ENCODE measurements around the gene CHMP1A.

CHMP1A gene

GRCh38 chr16:89621698-89622409, 35.7 kb downstream of the CHMP1A start:
- no peak for DNase-seq

GRCh38 chr16:89621136-89621697, 36.3 kb downstream of the CHMP1A start:
- no peak for DNase-seq

DNA sequence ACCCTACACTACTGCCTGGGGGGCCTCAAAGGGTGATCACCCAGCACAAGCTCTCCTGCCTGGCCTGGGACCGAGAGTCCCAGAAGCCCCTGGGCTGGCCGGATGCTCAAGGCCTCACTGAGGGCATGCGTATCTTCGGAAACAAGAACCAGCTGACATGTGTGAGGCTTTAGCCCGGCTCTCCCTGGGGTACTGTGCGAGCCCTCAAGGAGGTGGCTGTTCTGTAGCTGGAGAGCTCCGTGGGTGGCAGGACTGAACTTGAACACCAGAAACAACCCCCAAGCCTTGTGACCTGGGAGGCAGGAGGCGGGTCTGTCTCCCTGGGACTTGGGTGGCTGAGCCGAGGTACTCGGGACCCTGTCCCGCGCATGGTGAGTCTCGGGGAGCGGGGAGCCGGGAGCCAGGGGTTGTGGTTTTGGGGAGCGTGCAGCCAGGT, 37.1 kb downstream of the CHMP1A start:
- DNase-seq = no peak

DNA sequence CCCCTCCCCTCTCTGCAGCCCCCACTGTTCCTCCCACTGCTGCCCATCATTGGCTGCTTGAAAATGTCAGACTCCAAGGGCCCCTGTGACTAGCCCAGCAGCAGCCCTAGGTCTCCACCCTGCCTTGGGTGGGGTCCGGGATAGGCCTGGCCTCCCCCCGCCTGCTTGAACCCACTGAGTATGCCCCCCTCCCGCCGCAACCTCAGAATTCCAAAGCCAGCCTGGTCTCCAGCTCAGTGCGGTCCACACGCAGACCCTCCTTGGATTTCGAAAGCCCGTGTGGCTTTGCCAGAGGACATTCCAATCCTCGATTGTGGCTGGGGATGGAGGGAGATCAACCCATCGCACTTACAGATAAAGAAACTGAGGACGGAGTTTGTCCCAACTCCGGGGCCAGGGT, 37.7 kb downstream of the CHMP1A start:
- no peak for DNase-seq

DNA sequence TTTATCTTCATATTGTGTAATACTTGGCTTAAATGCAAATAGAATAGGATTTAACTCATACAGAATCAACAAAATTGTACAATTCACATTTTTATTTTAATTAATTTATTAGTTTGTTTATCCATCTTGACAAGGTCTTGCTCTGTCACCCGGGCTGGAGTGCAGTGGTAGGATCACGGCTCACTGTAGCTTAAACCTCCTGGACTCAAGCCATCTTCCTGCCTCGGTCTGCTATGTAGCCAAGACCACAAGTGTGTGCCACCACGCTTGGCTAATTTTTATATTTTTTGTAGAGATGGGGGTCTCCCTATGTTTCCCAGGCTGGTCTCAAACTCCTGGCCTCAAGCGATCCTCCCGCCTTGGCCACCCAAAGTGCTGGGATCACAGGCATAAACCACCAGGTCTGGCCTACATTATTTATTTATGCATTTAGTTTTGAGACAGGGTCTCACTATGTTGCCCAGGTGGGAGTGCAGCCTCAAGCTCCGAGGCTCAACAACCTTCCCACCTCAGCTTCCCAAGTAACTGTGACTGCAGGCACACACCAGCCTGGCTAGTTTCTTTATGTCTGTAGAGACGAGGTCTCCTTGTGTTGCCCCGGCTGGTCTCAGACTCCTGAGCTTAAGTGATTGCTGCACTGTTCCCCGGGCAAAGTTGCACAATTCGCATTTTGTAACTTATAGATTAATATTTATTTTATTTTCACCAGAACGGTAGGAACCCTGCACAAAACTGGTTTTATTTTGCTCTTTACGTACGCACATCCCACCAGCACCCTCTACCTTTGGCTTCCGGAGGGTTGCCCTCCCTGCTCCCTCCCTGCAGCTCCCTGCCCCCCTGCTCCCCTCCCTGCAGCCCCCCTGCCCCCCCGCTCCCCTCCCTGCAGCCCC, 39.2 kb downstream of the CHMP1A start:
- DNase-seq = no peak

- DNase-seq = no peak
These were observed 40.5 kb downstream of the CHMP1A start for GRCh38 chr16:89617036-89617435.

DNA sequence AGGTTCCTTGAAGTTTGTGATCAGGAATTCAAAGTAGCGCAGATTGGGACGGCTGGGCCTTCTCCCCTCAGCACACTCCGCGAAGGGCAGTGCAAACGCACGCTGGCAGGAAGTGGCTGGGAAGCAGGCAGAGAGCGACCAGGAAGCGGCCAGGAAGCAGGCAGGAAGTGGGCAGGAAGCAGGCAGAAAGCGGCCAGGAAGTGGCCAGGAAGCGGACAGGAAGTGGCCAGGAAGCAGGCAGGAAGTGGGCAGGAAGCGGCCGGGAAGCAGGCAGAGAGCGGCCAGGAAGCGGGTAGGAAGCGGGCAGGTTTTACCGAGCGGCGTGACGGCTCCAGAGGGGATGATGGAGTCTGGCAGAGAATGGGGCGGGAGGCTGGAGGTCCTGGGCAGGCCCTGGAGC, 40.9 kb downstream of the CHMP1A start:
- no peak for DNase-seq

- DNase-seq = no peak
These were observed 41.9 kb downstream of the CHMP1A start for GRCh38 chr16:89615596-89616090.

GRCh38 chr16:89615176-89615575, 42.3 kb downstream of the CHMP1A start:
- DNase-seq = no peak

DNA sequence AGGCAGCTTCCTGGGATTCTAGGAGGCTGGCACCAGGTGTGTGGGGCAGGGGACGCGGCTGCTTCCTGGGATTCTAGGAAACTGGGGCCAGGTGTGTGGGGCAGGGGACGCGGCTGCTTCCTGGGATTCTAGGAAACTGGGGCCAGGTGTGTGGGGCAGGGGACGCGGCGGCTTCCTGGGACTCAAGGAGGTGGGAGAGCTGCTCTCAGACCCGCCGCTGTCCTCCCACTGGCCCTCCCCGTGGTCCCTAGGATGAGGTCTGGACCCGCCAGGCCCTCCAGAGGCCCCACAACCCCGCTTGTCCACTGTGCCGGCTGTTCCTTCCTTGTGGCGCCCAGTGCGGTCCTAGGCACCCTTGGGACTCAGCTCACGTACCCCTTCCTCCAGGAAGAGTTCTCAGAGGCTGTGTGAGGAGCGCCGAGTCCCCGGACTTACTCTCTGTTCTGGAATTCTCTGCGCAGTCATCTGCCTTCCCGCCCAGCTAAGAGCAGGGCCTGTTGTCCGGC, 43.5 kb downstream of the CHMP1A start:
- no peak for DNase-seq

DNA sequence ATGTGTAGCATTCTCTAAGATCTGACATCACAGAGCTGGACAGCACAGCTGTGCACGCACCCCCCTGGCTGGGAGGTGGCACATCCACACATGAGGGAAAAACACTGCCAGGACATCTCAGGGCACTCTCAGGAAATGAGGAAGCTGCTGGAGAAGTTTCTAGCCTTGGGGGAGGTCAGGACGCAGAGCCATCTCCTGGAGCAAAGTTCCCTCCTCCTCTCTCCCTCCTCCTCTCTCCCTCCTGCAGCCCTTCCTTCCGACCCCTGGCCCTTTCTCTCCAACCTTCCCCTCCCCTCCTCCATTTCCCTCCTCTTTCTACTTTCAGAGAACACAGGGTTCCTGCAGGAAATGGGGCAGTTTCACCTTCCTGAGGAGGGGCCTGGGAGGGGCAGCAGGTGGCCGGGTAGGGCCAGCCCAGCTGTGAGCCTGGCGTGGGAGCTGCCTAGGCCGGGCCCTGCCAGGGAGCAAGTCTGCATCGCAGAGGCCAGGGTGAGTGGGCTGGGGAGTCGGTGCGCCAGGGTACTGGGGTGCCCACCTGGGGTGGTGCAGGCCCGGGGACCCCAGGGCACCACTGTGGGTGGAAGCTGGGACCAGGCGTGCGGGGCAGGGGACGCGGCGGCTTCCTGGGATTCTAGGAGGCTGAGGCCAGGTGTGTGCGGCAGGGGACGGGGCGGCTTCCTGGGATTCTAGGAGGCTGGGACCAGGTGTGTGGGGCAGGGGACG, 44.1 kb downstream of the CHMP1A start, which contains the start of gene DPEP1:
DPEP1 (plus strand) TSS at position 412 of the 723 bp plus-strand sequence. CDS start 16,769 bp downstream, outside the sequence.
- no peak for DNase-seq

DNA sequence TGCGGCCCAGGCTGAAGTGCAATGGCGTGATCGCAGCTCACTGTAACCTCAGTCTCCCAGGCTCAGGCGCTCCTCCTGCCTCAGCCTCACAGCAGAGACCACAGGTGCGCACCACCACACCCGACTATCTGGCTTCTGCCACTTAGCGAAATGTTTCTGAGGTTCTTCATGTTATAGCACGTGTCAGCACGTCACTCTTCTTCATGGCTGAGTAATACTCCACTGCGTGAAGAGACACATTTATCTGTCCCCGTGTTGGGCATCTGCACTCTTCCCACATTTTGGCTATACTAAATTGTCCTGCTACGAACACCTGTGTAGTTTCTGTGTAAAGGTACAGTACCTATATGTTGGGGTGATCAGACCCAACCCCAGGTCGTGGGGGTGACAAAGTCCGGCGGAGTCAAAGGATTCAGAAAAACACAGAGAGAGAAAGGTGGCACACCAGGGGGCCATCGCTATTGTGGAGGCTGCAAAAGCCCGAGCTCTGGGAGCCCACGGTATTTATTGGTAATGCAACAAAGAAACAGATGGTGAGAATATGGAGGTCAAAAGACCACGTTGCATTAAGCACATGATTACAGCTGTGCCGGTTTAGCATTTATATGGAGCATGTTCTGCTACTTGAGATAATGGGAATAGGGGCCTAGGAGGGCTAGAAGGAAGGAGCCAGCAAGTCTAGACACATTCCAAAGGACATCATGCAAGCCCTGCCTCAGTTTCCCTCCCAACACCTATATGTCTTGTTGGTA, 44.9 kb downstream of the CHMP1A start:
- no peak for DNase-seq

- no peak for DNase-seq
These were observed 47.4 kb downstream of the CHMP1A start for GRCh38 chr16:89610108-89610453.

GRCh38 chr16:89607937-89608740, 49.4 kb downstream of the CHMP1A start:
- DNase-seq = no peak

- DNase-seq = no peak
These were observed 50.1 kb downstream of the CHMP1A start for GRCh38 chr16:89607453-89607852.

DNA sequence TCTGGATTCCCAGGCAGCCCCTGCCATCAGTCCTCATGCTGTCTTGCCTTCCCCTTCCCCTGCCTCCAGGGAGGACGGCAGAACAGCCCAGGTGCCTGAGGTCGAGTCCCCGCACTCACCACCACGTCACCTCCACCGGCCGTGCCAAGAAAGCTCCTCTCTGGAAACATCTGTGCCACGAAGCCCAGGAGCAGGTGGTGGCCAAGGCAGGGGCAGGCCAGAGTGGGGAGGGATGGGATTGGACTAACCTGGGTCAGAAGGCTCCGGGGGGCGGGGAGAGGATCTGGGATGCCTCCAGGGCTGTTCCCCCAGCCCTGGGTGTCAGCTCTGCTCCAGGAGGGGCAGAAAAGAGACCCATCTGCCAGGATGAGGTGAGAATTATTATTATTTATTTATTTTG, 51.5 kb downstream of the CHMP1A start:
- DNase-seq = no peak

DNA sequence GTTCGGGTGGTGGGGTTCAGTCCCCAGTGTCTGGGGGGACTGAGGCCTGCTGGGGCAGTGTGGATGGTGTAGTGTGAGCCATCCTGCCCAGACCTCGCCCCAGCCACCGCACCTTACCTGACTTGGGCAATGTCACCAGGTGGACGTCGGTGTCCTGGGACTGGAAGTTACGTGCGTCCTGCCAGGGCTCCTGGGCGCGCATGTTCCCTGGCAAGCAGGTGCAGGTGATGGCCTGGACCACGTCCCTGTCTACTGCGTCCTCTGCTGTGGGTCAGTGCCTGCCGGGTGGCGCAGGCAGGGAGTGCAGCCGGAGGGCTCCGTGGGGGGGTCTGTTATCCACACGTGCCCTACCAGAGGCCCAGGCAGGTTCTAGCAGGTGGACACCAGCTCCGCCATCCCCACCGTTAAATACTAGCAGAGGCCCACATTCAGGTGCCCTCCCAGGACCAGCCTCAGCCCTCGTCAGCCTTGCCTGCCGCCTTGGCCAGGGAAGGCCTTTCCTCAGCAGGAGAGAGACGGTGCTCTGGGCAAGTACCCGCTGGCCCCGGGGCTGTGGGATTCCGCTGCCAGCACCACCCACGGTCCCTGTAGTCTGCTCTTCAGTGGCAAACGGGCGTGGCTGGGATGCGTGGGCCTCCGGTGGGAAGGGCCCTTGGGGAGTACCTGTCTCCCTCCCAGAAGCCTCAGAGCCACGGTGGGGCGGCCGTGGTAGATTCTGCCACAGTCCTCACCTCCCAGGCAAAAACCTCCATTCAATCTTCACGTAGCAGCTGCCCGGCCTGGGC, 52.1 kb downstream of the CHMP1A start:
- DNase-seq = no peak

DNA sequence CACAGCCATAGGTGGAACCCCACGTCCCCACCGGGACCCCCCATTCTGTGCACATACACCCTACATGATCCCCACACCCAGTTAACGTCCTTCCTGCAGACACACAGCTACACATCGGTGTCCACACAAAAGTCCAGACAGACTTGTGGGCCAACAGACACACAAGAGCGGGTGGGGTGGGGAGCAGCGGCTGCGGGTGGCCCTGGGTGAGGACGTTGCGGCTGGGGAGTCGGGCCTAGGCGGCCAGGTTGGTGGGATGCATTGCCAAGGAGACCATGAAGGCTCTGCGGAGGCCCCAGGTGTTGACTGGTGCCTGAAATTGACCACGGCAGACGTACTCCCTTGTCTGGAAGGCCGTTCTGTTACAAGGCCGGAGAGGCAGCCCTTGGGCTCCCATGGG, 52.7 kb downstream of the CHMP1A start:
- DNase-seq = no peak

DNA sequence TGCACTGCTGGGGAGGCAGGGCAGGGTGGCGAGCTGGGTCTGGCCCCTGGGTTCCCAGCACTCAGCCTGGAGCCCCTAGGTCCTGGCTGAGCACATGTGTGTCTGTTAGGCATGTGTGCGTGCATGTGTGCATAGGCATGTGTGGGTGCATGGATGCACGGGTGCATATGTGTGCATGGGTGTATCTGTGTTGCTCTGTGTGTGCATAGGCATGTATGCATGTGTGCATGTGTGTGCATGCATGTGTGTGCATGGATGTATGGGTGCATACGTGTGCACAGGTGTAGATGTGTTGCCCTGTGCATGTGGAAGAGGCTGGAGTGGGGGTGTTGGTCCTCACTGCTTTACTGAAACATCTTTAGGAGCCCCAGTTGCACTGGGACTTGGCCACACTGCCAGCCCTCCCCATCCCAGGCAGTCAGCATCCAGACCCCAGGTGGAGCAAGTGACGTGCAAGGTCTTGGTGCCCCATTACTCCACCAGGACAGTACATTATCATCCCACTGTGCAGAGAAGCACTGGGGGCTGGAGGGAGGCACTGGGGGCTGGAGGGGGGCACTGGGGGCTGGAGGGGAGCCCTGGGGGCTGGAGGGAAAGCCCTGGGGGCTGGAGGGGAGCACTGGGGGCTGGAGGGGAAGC, 54.4 kb downstream of the CHMP1A start:
- no peak for DNase-seq

Measured in stimulated activated CD4-positive, alpha-beta T cell treated with anti-CD3 and anti-CD28 coated beads, Interleukin-4, amount 100 ng/mL, for 24 hours (primary cell).